ENCODE data around the gene LEF1.
"Not testable (repeated sequence)": the region's sequence is repeated elsewhere in the genome, so short reads cannot be mapped to it uniquely, and the experiment has no call there.

Gene LEF1

DNA sequence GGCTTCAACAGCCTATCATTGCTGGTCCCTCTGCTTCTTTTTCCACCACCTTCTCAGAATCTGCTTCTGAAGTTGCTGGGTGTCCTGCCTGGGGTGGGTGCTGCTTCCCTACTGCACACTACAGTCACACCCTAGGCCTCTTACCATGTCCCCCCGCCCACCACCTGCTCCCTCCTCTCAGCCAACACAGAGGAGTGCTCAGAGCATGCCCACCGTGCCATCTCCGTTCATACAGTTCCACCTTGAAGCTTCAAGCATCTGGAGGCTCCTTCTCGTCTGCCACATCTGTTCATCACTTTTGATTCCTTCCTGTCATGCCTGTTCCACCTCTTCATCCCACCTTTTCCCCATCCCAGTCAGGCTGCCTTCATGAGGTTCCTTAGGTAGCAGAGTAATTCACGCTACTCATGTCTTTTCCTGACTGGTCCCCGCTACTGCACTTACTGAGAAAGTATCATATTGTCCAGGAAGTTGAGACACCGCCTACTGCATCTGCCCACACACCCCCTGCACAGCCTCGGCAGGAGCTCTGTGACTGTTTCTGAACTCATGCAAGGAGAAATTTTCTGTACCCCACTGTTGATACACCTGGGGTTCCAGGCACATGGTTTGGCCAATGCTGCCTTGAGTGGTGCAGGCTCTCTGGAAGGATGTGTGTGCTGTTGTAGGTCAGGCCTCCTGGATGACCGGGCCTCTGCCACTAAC, 139.6 kb downstream of the LEF1 start:
- peak; percentile 69 for DNase-seq

DNA sequence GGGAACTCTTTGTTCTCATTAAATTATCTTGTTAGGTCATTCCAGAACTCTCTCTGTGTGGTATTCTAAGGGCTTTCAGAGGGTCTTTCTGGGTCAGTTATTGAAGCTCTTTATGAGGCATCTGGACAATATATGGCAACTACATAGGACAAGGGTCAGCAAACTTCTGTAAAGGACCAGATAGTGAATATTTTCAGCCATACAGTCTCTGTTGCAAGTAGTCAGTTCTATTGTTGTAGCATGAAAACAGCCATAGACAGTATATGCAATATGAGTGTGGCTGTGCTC, 143.9 kb downstream of the LEF1 start:
- DNase-seq = no peak

DNA sequence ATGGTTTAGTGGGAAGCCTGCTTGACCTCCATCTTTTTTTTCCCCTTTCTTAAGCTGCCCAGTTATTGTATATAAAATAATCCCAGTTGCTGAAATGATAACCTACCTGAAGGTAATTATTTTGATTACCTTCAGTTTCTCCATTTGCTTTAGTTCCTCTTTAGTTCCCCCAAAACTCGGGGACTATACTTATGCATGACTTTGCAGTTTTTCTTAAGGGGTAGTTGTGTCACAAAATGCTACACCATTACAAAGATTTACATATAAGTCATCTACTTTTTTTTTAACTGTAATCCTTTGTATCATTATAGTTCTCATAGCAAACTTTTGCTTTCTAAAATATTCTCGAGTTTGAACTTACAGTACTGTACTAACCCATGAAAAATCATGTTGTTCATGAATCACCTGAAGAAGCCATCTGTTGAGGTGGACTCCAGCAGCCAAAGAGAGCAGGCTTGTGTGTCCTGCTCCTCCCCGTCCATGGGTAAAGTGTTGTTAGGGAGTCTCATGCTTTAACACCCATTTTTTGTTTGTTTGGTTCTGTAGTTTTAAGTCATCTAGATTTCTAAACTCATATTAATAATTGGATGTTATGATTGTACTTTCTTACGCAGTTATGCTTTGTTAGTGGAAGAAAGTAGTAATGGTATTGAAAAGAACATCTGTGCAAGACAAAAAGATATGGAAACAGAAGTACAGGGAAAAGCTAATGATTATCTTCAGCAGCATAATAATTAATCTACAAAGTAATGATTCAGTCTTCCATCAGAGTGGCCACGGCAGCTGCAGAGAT, 144.5 kb downstream of the LEF1 start:
- no peak for DNase-seq

DNA sequence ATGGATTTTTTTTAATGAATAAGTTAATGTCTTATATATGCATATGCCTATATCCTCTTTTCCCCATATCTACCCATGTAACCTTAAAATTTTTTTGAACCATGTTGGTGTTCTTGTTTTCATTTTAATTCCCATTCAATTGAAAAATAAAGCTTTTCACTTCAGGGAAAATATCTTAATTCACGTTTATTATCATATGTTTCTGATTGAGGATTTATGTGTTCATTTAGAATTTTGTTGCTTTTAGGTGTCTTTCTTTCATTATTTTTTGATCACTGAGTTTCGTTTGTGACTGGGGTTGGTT, 149.9 kb downstream of the LEF1 start:
- DNase-seq = no peak

DNA sequence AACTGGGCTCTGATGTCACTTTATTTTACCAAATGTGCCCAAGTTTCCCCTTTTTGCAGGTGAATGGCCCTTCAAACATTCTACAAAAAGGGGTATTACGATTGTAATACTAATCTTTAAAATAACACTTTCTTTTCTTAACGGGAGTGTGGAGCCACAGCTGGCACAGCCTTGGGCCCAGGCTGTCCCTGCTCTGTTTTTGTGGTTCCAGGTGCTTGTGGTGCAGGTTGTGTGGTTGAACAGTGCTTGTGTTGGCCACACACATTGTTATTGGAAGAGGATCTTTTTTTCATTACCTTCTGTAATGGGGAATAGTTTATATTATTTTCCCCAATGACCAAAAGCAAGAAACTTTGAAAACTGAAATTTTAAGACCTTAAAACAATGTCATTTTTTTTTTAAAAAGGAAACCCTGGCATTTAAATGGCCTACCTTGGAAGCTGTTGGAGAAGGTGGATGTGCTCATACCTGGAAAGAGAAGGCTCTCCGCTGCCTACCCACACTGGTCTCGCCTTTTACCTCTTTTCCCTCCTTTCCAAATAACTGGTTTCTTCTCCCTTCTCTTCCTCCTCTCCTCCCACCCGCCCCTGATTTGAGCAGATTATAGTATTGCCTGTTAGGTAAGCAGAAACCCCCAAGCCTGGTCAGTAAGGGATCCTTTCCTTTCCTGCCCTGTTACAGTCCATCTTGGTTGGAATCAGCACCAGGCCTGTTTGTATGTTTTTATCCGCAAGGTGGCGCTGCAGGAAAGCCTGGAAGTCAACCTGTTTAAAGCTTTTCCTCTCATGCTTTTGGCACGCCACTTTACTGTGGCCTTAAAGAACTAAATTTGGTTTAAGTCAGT, 150.5 kb downstream of the LEF1 start:
- peak; percentile 84 for DNase-seq

DNA sequence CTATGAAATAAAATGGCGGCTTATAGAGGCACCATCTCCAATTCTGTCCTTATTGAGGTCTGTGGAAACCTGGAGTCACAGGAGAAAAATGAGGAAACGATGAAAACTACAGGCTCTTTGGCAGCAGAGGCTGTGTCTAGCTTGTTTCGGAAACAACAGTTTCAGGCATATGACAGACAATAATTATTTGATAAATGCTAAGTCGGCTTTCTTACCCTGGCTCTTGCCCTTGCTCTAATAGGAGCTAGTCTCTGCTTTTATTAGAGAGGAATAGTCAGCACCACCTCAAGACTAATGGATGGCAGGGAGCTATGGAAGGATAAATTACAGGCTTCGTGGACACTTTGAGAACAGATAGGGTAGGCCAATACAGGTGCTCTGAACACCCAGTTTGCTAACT, 154.8 kb downstream of the LEF1 start:
- no peak for DNase-seq

DNA sequence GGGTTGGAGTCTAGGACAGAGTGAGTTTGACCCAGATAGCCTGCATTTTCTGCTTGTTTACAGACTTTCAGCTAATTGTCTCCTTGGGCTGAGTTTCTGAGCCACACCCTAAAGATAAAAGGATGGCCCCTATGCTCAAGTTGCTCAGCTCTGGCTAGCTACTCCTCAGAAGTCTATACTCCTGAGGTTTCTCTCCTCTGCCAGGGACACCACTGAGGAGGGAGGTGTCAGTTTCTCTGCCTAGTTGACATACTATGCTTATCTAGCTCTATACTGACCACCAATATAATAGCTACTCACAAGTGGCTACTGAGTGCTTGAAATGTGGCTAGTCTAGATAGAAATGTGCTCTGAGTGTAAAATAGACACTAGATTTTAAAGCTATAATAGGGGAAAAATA, 155.4 kb downstream of the LEF1 start:
- DNase-seq = no peak

DNA sequence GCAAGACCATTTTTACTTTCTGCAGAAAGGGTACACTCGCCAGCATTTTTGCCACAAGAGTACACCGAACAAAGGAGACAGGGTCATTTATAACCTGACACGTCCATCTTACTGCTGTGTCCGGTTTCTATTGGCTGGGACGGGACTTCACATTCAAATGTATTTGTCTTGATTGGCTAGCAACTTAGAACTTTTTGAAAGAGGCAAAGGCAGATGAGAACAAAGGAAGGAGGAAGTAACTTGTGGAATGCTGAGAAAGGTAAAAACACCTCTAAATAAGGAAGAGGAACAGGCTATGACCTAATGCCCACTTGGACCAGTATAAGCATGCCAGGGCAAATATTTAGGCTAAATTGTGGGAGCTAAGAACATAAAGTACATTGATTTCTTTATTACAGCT, 156.3 kb downstream of the LEF1 start:
- not testable (repeated sequence) for DNase-seq

DNA sequence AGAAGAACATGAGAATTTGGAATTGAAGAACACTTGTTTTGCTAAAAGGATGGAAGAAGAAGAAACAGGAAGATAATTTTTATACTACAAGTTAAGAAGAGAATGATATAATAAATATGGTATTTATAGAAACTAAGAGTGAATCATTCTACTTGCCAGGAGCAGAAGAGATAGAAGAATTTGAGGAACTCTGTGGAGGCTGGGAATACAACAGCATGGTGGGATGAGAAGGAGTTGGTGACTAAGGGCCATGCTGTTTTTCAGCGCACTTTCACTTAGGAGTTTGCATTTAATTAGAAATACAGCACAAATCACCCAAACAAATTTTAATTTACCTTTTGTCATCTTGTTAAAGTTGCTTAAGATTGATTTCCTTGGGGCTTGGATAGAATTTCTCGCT, 158.6 kb downstream of the LEF1 start:
- DNase-seq = no peak

DNA sequence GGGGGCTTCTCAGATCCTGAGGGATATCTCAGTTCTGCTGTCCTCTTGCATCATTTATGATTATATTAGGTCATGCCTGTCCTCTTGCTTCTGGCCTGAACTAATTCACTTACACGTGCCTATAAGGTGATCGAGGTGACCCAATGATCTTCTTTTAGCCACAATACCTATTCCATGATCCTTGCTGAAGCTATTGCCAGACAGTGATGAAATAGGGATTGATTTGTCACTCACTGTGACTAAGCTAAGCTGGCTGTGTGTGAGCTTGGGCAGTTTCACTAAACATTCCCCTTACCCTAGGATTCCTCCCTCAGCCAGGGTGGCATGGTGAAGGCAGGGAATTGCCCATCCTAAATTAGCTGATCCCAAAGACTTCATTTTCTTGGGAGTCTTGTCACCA, 160.0 kb downstream of the LEF1 start:
- DNase-seq = no peak

DNA sequence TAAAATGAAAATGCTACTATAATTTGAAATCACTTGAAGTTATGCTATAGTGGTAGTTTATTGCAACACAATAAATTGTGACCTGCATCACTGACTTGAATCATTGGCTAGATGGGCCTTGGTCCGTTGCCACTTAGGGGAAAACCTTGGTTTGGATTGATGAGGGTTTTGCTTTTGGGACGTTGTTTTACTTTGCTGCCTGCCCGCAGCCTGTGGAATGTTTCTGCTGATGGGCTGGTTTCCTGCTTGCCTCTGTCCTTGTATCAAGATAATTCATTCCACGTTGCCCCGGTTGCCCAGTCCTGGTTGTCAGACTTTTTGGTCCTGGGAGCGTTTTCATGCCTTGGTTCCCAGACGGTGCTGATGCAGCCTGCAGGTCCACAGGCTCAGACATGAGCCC, 160.7 kb downstream of the LEF1 start:
- no peak for DNase-seq

DNA sequence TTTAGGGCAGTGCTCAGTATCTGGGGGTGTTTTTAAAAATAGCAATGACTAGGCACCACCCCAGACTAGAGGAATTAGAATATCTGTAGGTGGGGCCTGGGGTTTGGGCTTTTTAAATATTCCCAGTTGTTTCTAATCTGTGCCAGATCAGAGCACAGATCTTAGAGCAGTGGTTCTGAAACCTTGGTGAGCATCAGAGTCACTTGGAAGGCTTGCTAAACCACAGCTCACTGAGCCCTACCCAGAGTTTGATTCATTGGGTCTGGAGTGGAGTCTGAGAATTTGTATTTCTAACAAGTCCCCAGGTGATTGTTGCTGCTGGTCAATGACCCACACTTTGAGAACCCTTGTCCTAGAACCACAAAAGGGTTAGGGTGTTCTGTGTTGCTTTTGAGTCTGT, 162.4 kb downstream of the LEF1 start:
- DNase-seq = no peak

DNA sequence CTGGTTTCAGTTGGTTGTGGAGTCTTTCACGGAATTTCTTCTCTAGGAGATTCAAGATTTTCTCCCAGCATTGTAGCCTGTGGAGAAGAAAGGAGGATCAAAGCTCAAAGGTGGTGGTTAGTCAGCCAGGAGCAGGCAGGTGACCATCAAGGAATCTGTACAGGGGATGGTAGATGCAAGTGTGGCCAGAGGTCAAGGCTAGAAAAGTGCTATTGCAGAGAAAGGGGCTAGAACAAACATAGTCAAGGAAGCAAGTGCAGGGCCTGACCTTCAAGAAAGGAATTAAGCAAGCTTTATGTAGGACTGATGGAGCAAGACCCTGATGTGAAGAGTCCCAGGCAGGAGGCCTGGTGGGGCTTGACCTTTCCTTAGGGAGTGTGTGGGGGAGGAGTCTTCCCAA, 162.9 kb downstream of the LEF1 start:
- DNase-seq = no peak

DNA sequence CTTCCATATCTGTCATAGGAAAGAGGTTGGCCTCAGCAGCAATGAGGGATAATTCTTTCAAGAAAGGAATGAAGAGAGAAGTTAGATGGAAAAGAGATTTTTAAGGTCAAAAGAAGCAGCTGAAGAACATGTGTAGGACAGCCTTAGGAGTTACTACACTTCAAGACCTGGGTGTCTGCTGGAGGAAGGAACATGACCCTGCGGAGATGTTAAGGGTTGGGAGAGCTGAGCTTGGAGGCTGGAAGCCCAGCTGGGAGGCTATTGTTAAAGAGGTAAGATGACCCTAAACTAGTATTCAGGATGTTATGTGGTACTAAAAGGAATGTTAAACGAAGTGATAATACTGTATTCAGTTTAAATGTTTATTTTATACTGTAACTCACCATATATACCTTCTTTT, 164.1 kb downstream of the LEF1 start:
- DNase-seq = no peak

DNA sequence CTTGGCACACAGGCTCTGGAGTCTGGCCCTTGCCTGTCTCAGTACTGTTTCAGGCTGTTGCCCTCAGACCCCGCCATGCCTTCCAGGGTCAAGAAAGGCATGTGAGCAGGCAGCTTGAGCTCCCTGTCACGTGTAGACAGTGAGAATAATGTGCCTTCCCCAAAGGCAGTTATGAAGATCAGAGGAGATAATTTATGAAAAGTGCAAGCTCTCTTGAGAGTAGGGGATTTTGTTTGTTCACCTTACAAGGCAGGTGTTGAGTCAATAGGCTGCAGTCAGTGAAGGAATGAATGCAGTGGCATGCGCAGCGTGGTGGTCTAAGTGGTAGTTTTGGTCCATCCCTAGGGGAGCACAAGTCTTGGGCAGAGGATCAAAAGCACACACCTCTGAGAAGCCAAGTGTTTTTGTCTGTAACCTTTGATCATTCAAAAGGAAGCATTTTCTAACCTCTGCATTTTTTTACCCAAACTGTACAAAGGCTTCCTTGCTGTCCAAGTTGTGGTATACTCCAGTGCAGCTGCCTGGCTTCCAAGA, 164.7 kb downstream of the LEF1 start:
- DNase-seq = no peak

DNA sequence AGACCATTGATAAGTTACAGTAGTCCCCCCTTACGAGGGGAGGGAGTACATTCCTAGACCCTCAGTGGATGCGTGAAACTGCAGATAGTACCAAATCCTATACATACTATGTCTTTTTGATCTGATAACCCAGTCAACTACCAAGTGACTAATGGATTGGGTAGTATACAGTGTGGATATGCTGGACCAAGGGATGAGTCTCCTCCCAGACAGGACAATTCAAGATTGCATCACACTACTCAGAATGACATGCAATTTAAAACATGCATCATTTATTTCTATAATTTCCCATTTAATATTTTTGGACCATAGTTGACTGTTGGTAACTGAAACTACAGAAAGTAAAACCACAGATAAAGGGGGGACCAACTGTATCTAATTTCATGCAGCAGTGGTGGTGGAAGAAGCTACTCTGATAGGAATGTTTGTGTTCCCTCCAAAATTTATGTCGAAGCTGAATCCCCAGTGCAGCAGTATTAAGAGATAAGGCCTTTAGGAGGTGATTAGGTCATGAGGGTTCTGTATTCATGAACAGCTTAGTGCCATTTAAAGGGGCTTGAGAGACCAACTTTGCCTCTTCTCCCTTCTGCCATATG, 167.1 kb downstream of the LEF1 start:
- DNase-seq = no peak

DNA sequence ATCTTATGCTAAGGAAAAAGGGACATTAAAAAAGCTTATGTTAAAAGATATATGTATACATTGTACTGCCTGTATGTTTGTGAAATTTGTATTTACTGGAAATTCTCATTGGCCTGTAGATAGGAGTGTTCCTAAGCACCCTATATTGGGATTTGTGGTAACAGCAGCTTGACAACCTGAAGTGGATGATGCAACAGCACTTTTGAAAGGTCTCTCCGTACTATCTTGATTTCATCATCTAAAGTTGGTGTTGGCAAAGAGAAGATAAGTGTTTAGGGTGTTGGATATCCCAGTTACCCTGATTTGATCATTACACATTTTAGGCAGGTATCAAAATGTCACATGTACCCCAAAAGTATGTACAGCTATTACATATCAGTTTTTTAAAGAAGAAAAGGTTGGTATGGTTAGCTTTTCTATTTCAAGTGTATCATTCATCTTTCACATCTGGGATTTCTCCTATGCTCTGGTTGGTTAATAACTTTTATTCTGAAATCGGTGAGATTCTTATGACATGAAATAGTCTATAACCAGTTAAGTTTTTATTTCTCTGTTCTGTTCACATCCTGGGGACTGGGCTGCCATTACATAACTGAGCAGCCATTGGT, 168.7 kb downstream of the LEF1 start:
- no peak for DNase-seq

DNA sequence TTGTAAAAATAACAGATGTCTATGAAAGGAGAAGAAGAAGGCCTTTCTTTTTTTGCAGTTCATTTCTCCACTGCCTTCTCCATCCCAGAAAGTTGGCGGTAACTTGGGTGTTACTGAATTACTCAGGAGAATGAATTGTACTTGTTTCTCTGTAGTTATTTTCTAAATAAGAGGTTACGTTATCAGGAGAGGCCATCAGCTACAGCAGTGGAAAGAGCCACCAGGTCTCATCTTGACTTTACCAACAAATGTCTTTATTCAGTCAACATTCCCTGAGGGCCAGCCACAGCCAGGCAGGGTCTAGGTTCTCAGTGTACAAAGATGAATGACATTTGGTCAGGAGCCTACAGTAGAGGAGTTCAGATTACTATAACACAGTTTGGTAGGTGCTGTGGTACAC, 170.9 kb downstream of the LEF1 start:
- DNase-seq = no peak

Measured in stimulated activated CD4-positive, alpha-beta T cell treated with anti-CD3 and anti-CD28 coated beads, Interleukin-4, amount 100 ng/mL, for 1 hour (primary cell).